DMS 273 treated with DMSO at 0.1 percent for 48 hours (cell line): Measurements from ENCODE around the gene NR6A1.
A peak's percentile ranks its signal among the peaks of the same experiment; 100 is the strongest.
"Not testable (repeated sequence)": the region's sequence is repeated elsewhere in the genome, so short reads cannot be mapped to it uniquely, and the experiment has no call there.

Experiments used
- DNase-seq: peaks from one replicate; lab custom pipeline; 2025; lab: John Stamatoyannopoulos, UW

The NR6A1 gene

DNA sequence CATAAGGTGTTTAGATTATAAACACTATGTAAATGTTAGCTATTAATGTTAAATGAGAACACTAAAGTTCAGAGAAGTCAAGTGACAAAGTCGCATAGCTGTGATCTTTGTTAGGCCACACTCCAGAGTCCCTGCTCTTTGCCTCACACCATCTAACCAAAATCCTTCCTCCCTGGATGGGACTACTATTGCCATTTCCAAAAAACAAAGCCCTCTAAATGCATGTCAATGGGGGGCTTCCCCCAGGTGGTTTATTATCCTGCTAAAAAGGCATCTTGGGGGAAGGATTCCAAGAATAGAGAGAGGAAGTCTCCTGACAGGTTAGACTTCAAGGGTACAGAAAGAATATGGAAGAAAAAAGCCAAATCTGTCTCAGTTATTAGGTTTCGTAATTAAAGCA lies 10.4 kb downstream of the NR6A1 start:
- DNase-seq = no peak

DNA sequence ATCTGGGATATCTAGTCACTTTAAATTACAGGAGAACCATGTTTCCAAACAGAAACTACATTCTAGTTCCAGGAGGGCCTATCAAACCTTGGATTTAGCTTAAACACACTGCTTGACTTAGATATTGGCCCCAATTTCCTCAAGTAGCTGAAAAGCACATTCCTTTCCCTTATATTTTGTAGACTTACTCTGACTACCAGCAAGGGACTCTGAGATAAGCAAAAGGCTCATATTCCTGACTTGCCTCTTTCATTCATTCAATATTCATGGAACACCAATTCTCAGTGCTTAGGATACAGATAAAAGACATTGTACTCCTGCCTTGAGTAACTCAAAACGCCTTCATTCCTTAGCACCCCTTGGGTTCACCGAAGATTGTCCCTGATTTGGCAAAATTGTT lies 11.8 kb downstream of the NR6A1 start:
- no peak for DNase-seq

DNA sequence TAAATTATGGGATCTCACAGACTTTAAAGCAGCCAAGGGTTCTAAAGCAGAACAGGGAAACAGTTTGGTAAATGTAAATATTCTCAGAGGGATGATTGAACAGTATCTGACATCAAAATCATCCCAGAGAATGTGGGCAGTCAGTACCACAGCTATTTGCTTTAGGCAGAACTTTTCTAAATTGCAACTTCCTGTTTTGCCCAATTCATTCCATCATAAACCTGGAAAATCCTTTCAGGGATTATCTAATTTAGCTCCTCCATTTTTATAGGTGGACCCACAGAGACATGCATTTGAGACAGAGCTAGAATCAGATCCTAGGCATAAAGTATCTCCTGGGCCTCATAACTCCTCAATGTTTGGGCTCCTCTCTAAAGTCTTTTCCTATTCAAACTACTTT lies 12.4 kb downstream of the NR6A1 start:
- no peak for DNase-seq

DNA sequence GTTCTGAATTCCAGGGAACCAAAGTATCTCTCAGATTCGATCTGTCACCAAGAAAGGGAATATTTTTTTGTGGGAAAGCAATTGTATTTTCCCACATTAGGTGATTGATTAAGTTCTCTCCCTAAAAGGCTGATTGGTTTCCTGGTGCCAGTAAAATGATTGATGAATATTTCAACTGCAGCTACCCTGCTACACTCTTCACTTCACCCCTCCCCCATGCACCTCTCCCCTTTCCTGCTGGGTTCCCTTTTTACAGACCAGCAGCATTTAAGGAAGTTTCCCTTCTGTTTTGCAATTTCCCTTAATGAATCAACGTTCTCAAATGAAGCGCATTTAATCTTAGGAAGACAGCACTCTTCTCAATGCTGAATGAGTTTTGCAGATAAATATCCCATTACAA lies 13.1 kb downstream of the NR6A1 start:
- no peak for DNase-seq

DNA sequence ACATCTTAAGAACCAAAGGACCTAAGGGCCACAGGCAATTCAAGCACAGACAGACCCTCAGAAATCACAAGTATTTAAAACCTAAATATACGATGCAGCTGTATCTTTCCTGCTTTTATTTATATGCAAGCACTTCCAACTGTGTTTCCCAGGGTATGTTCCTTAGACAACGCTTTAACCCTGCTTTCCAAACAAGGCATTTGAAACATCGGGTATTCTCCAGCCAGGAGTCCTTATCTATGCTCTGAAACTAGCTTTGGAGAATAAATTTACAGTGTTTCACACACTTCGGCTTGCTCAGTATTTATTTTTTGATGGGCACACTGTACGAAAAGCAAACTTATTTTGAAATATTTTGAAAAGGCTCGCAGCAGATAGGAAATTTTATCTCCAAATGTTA lies 13.5 kb downstream of the NR6A1 start:
- DNase-seq = no peak

DNA sequence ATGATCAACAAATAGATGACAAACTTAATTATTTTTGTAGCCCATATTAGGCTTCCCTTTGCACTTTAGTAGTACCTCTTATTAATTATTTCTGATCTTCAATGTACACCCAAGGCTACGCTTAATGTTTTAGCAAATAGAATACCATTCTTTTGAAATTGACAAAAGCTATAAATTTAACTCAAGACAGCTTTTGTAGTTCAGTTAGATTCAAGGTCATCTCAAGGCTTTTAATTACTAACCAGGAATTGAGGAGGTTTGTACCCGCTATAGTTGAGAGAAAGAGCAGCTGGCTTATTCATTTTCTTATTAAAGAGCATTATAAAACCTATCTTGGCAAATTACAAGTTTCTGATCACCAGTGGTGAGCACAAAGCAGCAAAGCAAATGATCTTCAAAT lies 15.1 kb downstream of the NR6A1 start:
- no peak for DNase-seq

DNA sequence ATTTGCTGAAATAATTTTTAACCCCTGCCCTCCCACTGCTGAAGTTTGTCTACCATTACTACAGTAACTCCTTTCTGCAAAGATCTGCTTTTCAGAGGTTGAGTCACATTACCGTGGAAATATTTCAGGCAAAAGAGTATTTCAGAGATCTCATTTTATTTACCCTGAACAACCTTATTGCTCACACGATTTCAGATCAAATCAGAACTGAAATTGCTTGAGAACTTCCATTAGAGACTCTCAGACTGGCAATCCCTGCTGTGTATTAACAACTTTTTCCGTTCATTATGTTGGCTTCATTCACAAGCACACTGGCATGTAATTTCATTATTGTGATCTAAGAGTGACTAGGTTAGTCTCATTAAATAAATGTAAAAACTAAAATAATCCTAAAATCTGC lies 16.1 kb downstream of the NR6A1 start:
- DNase-seq = no peak

DNA sequence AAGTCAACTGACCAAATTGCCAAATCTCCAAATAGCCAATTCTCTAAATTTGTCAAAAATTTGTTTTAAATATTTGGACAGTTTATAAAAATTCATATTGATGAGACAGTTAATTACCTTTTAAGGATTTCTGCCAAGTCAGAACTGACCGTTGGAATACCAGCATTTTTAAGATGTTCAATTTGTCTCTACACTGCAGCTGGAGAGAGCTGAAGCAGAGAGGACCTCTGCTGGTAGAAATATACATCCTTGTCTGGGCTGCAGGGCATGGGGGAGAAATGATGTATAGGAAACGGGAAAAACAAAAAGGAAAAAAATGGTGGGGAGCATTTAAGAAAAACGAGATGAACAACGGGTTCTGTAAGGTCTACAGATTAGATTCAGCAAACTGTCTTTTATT lies 16.8 kb downstream of the NR6A1 start:
- DNase-seq = no peak

DNA sequence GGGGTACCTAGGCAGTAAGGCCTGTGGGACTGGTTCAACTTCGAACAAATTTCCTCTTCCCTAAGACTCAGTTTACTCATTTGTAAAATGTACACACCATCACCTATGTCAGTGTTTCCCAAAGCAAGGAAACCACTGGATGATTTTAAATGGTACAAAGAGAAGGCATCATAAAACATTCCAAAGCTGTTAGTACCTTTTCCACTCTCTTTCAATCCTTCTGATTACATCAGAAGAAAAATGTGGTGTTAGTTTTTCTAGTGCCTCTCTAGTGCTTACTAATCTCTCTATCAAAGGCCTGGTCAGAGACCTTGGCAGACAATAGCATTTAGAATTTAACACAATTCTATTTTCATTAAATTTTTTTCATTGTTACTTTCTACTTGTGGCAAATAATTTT lies 18.1 kb downstream of the NR6A1 start:
- no peak for DNase-seq

DNA sequence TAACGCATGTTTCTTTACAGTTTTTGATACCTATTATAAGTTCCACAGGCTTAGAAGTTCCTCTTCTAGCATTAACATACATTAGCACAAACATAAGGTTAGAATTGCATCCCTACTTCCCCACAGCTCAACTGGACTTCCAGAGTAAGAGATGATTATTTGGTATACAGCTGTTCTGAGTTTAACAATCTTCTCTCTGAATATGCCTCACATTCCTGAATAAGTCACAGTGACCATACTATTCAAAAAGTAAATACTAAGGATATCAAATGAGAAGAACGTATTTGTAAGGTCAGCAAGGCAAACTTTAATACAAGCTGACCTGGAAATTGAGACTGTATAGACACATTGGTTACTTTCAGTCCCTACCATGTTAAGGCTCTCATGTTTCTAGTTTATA lies 21.3 kb downstream of the NR6A1 start:
- no peak for DNase-seq

DNA sequence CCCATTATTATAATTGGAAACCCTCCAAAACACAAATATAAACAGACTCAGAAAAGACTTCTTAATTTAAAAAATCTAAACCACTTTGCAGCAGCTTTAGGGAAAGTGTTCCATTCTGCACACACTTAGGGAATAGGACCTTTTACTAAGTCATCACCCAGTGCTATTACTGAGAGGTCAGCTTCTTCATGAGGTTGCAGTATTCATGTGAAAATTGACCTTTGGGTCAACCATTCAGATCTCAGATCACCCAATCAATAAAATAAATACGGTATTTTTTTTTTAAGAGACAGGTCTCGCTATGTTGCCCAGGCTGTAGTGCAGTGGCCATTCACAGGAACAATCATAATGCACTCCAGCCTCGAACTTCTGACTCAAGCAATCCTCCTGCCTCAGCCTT lies 21.8 kb downstream of the NR6A1 start:
- DNase-seq = no peak

DNA sequence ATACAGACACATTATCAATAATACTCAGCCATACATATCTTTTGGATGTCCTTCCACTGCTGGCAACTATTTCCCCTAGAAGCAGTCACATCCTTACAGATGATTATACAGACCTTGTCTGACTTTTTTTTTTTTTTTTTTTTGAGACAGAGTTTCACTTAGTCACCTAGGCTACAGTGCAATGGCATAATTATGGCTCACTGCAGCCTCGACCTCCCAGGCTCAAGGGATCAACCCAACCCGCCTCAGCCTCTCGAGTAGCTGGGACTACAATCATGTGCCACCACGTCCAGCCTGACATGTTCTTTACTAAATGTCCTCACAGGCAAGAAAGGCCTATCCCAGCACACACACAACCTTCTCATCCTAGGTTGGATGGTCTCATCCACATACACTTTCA lies 24.0 kb downstream of the NR6A1 start:
- no peak for DNase-seq

DNA sequence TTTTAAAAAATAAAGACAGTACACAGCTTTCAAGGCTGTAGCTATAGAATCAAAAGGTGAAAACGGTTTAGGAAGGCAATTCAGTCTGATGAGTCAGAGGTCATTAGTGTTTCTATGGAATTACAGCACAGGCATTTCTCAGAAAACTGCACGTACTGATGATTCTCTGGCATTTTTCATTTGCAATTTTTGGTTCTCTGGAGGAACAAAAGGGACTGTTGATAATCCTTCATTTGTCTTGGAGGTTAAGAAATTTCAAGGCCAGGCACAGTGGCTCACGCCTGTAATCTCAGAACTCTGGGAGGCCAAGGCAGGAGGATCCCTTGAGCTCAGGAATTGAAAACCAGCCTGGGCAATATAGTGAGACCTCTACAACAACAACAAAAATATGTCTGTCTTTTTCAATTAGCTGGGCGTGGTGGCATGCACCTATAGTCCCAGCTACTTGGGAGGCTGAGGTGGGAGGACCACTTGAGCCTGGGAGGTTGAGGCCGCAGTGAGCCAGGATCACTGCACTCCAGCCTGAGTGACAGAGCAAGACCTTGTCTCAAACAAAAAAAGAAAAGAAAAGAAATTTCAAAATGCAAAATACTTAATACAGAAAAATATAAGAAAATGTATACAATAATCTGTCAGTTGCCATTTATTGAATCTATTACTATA lies 27.3 kb downstream of the NR6A1 start:
- no peak for DNase-seq

DNA sequence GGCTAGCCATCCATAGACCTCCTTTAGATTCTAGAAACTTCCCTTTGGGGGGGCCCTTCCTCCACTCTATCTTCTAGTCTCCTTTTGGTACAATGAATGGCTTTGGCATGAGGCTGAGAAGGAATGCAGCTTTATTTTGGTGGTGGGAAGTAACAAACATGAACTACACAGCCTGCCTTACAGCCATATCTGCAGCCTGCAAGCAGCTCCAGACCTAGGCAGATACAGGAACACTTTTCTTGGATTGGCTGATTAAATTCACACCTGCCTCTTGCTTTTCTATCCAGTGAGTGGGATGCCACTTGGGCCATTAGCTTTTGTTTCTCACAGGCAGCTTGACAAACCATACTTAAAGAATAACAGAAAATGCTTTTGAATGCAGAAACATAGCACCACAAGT lies 28.2 kb downstream of the NR6A1 start:
- no peak for DNase-seq

DNA sequence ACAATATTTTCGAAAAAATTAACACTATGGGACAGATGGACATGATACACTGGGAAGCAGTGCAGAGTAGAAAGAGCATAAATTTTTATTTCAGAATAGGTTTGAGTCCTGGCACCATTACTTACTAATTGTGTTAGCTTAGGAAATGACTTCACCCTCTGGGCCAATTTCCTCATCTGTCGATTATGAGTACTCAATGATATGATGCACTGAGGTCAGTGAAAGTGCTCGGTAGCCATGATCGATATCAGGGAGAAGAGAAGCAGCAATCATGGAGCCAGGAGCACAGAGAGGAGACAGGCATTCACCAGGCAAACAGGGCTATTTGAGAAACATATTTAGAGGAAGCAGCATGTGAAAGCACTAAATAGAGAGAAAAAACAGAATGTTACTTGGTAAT lies 29.4 kb downstream of the NR6A1 start:
- no peak for DNase-seq

DNA sequence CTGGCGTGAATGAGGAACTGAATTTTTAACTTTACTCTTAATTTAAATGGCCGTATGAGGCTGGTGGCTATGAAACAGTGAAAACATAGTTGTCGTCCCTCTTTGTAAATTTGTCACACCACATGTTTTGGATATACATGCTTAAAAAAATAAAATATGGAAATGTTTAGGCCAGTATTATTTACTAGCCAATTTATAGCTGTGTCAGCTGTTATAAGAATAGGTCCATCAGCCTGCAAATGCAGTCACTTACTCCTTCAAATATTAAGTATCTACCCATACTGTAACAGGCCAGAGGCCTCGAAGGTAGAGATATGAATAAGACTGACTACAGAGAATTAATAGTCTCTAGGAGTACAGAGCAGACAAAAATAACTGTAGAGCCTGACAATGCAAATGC lies 30.0 kb downstream of the NR6A1 start:
- no peak for DNase-seq

DNA sequence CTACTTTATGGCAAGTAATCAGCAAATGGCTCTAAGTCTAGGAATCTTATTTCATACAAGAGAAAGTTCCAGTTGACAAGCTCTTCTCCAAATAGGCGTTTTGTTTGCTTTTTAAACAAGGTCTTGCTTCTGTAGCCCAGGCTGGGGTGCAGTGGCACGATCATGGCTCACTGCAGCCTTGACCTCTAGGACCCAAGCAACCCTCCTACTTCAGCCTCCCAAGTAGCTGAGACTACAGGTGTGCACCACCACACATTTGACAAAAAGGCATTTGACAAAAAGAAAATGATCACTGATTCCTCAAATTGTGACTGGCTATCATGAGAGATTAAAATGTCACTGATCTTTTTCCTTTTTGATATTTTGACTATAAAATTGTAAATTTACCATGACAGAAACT lies 31.8 kb downstream of the NR6A1 start:
- DNase-seq = no peak

DNA sequence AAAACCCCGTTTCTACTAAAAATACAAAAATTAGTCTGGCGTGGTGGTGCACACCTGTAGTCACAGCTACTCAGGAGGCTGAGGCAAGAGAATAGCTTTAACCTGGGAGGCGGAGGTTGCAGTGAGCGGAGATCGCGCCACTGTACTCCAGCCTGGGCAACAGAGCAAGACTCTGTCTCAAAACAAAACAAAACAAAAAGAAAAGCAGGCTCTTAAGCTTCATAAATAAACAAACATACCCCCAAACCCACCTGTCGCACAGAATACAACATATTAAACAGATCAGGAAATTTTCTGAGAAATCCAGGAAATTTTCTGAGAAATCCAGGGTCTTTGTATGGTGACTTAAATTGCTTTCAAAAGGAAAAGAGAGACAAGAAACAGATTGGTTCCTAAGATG lies 33.0 kb downstream of the NR6A1 start:
- DNase-seq = not testable (repeated sequence)

DNA sequence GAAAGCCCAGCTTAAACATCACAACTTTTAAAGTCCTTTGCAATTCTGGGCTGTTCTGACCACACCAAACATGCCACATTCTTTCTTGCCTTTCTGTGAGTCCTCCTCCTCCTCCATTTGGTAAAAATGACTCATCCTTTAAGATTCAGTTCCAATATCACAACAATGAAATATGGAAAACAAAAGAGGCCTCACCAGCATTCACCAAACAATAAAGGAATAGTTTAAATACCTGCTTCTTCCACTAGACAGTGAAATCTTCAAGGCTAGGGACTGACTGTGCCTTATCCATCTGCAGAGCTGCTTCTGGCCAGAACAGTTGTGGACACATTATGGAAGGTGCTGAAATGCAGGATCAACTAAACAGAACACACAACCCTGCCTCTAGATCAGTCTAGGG lies 36.0 kb downstream of the NR6A1 start:
- DNase-seq = no peak

DNA sequence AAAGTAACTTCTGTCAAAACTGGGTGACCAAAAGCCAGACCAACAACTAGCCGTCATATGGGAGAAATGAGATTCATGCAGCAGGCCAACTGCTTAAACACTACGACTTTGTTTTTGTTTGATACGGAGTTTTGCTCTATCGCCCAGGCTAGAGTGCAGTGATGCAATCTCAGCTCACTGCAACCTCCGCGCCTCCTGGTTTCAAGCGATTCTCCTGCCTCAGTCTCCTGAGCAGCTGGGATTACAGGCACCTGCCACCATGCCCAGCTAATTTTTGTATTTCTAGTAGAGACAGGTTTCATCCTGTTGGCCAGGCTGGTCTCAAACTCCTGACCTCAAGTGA lies 36.4 kb downstream of the NR6A1 start:
- not testable (repeated sequence) for DNase-seq

DNA sequence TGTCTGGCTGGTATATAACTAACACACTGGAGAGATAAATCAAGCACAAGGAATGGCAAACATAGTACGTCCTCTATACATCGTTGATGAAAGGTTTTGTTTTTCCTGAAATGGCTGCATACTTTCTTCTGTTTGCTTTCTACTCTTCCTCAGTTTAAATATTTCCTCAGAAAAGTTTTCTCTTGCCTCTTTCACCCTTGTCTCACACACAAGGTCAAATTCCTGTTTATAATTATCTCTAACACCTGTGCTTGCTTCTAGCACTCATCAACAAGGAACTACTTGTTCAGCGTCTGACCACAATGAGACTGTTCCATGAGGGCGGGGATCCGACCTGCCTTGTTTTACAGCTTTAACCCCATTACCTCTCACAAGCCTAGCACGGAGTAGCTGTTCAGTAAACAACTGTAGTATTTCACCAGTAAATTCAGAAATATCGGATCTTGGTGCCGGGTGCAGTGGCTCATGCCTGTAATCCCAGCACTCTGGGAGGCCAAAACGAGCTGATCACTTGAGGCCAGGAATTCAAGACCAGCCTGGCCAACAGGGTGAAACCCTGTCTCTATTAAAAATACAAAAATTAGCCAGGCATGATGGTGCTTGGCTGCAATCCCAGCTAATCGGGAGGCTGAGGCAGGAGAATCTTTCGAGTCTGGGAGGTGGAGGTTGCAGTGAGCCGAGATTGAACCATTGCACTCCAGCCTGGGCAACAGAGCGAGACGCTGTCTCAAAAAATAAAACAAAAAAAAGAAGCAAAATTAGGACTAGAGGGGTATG lies 37.0 kb downstream of the NR6A1 start:
- no peak for DNase-seq

DNA sequence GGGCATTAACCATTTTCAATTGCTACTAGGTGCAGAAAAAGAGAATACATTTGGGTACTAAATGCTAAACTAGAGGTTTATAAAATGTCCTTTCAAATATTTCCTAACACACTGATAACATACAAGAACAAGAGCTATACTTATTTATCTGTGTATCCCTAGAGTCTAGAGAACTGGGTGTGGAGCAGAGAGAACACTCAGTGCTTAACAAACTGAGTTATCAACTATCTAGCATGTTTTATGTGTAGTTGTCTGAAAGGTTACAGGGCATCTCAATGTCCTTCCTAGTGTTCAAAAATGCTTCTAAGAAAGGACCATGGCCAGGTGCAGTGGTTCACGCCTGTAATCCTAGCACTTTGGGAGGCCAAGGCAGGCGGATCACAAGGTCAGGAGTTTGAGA lies 40.3 kb downstream of the NR6A1 start:
- no peak for DNase-seq

DNA sequence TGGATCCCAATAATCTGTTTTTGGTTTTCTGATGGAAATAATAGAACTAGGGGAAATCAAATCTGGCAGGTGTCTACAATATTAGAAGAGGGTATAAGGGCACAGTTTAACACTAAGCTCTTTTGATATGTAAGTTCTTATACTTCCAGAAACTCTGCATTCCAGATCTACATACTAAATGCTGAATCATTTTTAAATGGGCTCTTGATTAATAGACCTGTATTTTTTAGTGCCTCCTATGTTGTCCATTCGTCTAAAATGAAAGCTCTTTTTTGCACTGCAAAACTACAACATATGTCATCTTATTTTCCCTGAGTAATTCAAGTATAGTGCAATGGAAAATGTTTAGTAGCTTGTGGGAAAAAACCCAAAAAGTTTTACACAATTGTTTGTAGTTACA lies 44.2 kb downstream of the NR6A1 start:
- no peak for DNase-seq

DNA sequence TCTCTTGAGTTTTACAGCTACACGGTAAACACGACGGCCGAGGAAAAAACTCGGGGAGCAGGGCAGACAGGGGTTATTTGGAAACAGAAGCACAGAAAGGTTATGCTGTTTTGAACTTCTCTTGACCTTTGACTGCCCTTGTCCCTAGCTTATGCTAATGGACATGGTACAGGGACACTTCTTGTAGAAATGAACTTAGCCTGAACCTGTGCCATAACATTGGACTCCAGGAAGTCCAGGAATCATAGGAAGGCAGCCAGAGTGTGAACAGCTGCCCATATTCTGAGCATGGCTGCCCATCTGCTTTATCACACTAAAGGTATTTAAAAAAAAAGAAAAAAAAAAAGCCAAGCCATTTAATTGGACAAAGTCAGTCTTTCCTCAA lies 46.1 kb downstream of the NR6A1 start:
- DNase-seq = peak; percentile 42
